Endothelial cell of umbilical vein (primary cell): ENCODE results near the gene MBTPS1. TPM values are rescaled to one million over a fixed set of nuclear protein-coding genes. Genes with fewer than 3 reads are reported as not detected.
"Not testable (repeated sequence)": the region's sequence is repeated elsewhere in the genome, so short reads cannot be mapped to it uniquely, and the experiment has no call there.

Source experiments
- BruUV-seq: library from RNA; stranded (reverse); fragments of 400-500 nt; replicated peaks from 2 replicates; lab custom pipeline; 2021; lab: Mats Ljungman, UMichigan
- CTCF ChIA-PET: fragments of 300-600, 350-600 bp; sonication (Branson Sonifier 250); formaldehyde crosslinking; loops from one replicate; lab custom pipeline; 2021; ENCODE audit warnings: antibody characterized with exemption, inconsistent platforms; lab: Charles Lee
- POLR2A ChIA-PET: fragments of 300-600, 350-600 bp; sonication (Branson Sonifier 250); formaldehyde crosslinking; loops from one replicate; lab custom pipeline; 2021; ENCODE audit warnings: antibody characterized with exemption, inconsistent platforms; lab: Charles Lee
- DNase-seq: peaks from one replicate; pipeline ENCODE4 v3.0.0-alpha.2; 2011; ENCODE audit warnings: low read depth, low spot score
- FAIRE-seq: peaks from 2 replicates; lab custom pipeline; 2011; peaks lifted over from hg19 to GRCh38; lab: Jason Lieb, UNC
- H2AFZ ChIP-seq: 2 replicates; pipeline ENCODE4 v1.6.0; 2012; ENCODE audit warnings: low read depth, low read length, control low read depth, inconsistent platforms
- H3K27ac ChIP-seq: 2 replicates; pipeline ENCODE4 v1.5.1; 2011; ENCODE audit warnings: low read depth, mild to moderate bottlenecking, control low read depth, low read length, moderate library complexity; ENCODE audit not compliant: insufficient read depth
- H3K27me3 ChIP-seq, 2 experiments: 2 replicates each; pipeline versions ENCODE4 v1.6.0 to v1.6.1; 2011; ENCODE audit warnings: low read length in 2 of 2, mixed read lengths in 1 of 2; ENCODE audit not compliant: control insufficient read depth in 2 of 2, insufficient read depth in 2 of 2
- H3K36me3 ChIP-seq, 2 experiments: 2 replicates in 1 of 2; 3 replicates in 1 of 2; pipeline ENCODE4 v1.5.1; 2011; ENCODE audit warnings: low read length in 2 of 2, mild to moderate bottlenecking in 1 of 2, moderate library complexity in 1 of 2; ENCODE audit not compliant: control insufficient read depth in 2 of 2, insufficient read depth in 2 of 2; ENCODE audit errors: extremely low read depth in 1 of 2
- H3K4me1 ChIP-seq: 3 replicates; pipeline ENCODE4 v1.5.1; 2011; ENCODE audit warnings: mild to moderate bottlenecking, low read length; ENCODE audit not compliant: control insufficient read depth, insufficient read depth; ENCODE audit errors: extremely low read depth
- H3K4me2 ChIP-seq: 2 replicates; pipeline ENCODE4 v1.6.1; 2011; ENCODE audit warnings: low read length, control low read depth, mixed read lengths; ENCODE audit not compliant: insufficient read depth
- H3K4me3 ChIP-seq, 3 experiments: fragments of 200-600 bp in 1 of 3; sonication (generic), shearing (Covaris generic) in 1 of 3; replicated peaks in 1 of 3; 2 replicates each; pipeline ENCODE4 v1.5.1; 2011 to 2016; ENCODE audit warnings: control low read depth in 3 of 3, low read length in 3 of 3, mild to moderate bottlenecking in 2 of 3, inconsistent platforms in 1 of 3, low read depth in 1 of 3, moderate library complexity in 1 of 3; ENCODE audit not compliant: insufficient read depth in 1 of 3
- H3K79me2 ChIP-seq: 2 replicates; pipeline ENCODE4 v1.6.0; 2012; ENCODE audit warnings: low read length, inconsistent platforms; ENCODE audit not compliant: control insufficient read depth, insufficient read depth
- H3K9ac ChIP-seq: replicated peaks from 2 replicates; pipeline ENCODE3; 2011; ENCODE audit warnings: low read length, control low read depth; ENCODE audit not compliant: insufficient read depth; ENCODE audit errors: extremely low read depth
- H3K9me1 ChIP-seq: replicated peaks from 3 replicates; pipeline ENCODE4 v1.6.0; 2011; ENCODE audit warnings: mild to moderate bottlenecking, low read length; ENCODE audit not compliant: control insufficient read depth, insufficient read depth; ENCODE audit errors: extremely low read depth
- H3K9me3 ChIP-seq: replicated peaks from 2 replicates; pipeline ENCODE4 v1.5.1; 2012; ENCODE audit warnings: low read length, inconsistent platforms; ENCODE audit not compliant: control insufficient read depth, insufficient read depth
- H4K20me1 ChIP-seq: replicated peaks from 2 replicates; pipeline ENCODE3; 2011; ENCODE audit warnings: mild to moderate bottlenecking, low read length; ENCODE audit not compliant: control insufficient read depth, insufficient read depth; ENCODE audit errors: extremely low read depth
- EZH2 ChIP-seq: IDR thresholded peaks from 2 replicates; pipeline ENCODE4 v1.6.1; 2012; ENCODE audit warnings: borderline replicate concordance, low read depth, mild to moderate bottlenecking, moderate library complexity, low read length, inconsistent platforms; ENCODE audit not compliant: severe bottlenecking
- FOS ChIP-seq: IDR thresholded peaks from 2 replicates; pipeline ENCODE4 v1.6.1; 2011; ENCODE audit warnings: mild to moderate bottlenecking, low read length, moderate library complexity, borderline replicate concordance; ENCODE audit not compliant: insufficient read depth
- GATA2 ChIP-seq: IDR thresholded peaks from 2 replicates; pipeline ENCODE4 v1.7.0; 2011; ENCODE audit warnings: low read depth, mild to moderate bottlenecking, moderate library complexity, mixed read lengths, low read length; ENCODE audit not compliant: insufficient read length, insufficient read depth
- JUN ChIP-seq: IDR thresholded peaks from 2 replicates; pipeline ENCODE4 v1.6.1; 2011; ENCODE audit warnings: borderline replicate concordance, low read depth; ENCODE audit not compliant: insufficient read length, insufficient read depth
- MYC ChIP-seq: IDR thresholded peaks from one replicate; pipeline ENCODE4 v1.6.1; 2011; ENCODE audit warnings: mild to moderate bottlenecking, low read depth, low read length
- POLR2A ChIP-seq: IDR thresholded peaks from 2 replicates; pipeline ENCODE4 v1.6.1; 2012; ENCODE audit warnings: low read depth, mild to moderate bottlenecking, control low read depth, low read length
- POLR2AphosphoS5 ChIP-seq: IDR thresholded peaks from 2 replicates; pipeline ENCODE4 v1.6.1; 2012; ENCODE audit warnings: low read depth, mild to moderate bottlenecking, control low read depth, low read length, moderate library complexity; ENCODE audit not compliant: insufficient read depth
- dilution Hi-C: fragments of 300-500 bp; cut with MboI; formaldehyde crosslinking; loops from one replicate; pipeline ENCODE4 v1.15.0; 2019; ENCODE audit warnings: low sequenced_read_pairs; ENCODE audit not compliant: extremely low pct_ligation_motif_present
- intact Hi-C: fragments of 100-400 bp; cut with micrococcal nuclease; formaldehyde crosslinking; loops from one replicate; pipeline ENCODE4 v1.10.0; 2022
- polyA plus RNA-seq, 4 experiments: library from polyadenylated mRNA; depleted of rRNA in 3 of 4; stranded (reverse) in 3 of 4; unstranded in 1 of 4; fragments of >200 nt; gene quantifications; 2 replicates each; pipeline versions ENCODE4 v1.2.1 to v1.2.3, GENCODE V29; 2011 to 2012; ENCODE audit warnings: missing spikeins in 1 of 4
- total RNA-seq: library from RNA; stranded (reverse); gene quantifications from 2 replicates; pipeline ENCODE4 v1.2.3, GENCODE V29; 2021
- TF ChIP-seq, protein P1 (sequence below): IDR thresholded peaks from 2 replicates; pipeline ENCODE4 v1.6.1; 2011; ENCODE audit not compliant: insufficient read depth, insufficient read length
- TF ChIP-seq, protein P2 (sequence below), 2 donors: IDR thresholded peaks; 1 replicate in 1 of 2; 2 replicates in 1 of 2; pipeline ENCODE4 v1.5.1; 2011; ENCODE audit warnings: low read length in 2 of 2, mild to moderate bottlenecking in 2 of 2, moderate library complexity in 2 of 2, control low read depth in 1 of 2, inconsistent platforms in 1 of 2, low read depth in 1 of 2; ENCODE audit not compliant: insufficient read depth in 1 of 2; ENCODE audit errors: extremely low read depth in 1 of 2

Gene MBTPS1
- total and polyA plus RNA-seq, 2 donors (not counting 3 experiments of a cell fraction or from before 2014, with no cell fraction given), result 82.3 to 99.6 TPM

DNA sequence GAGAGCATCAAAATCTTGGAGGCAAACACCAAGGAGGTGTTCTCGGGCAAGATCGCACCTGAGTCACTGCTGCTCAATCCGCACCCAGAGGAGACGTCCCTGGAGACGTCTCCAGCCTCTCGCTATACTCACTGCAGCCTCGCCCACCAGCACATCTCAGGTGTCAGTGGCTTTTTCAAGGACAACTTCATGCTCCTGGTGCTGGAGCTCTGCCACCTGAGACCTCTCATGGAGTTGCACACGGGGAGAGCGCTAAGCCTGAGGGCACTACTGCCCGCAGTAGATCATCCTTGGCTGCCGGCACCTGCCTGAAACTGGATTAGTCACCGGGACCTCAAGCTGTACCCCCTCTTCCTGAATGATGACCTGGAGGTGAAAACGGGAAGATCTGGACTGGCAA is 2.6 kb upstream of the MBTPS1 start:
- Histone ChIP-seq H3K9me3 (no peaks in the 10 kb centered on the region), H4K20me1 (no peaks in the 10 kb centered on the region), H3K4me1 (peaks cover 10% of the 10 kb centered on the region), H3K4me3 (no peak overlapping the region), H3K36me3 (peaks cover 3% of the 10 kb centered on the region in 2 experiments), H3K4me2 (no peak overlapping the region), H3K27me3 (no peaks in the 10 kb centered on the region), H3K27ac (no peak overlapping the region), H3K9ac (no peak overlapping the region), H3K79me2 (peaks cover 19% of the 10 kb centered on the region), H2AFZ (no peak overlapping the region), H3K9me1 (no peaks in the 10 kb centered on the region)
- intact Hi-C loops (no loop called here), dilution Hi-C loops (no loop called here)
- FAIRE-seq, result no peak
- CTCF ChIA-PET, result interaction anchor here (1.1 kb wide), 1 partner anchor 68 kb away, joined by 4 read pairs; the partner anchor contains the start of gene TAF1C
- no peak for DNase-seq
- no TSS peak for BruUV-seq
- TF ChIP-seq JUN, result no peak
- TF ChIP-seq MYC, result no peak
- no peak for TF ChIP-seq GATA2
- TF ChIP-seq POLR2AphosphoS5, result no peak
- no peak for TF ChIP-seq FOS
- TF ChIP-seq, protein P1, sequence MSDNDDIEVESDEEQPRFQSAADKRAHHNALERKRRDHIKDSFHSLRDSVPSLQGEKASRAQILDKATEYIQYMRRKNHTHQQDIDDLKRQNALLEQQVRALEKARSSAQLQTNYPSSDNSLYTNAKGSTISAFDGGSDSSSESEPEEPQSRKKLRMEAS, result no peak
- no peak for TF ChIP-seq POLR2A
- no peak for TF ChIP-seq EZH2
- TF ChIP-seq, protein P2, sequence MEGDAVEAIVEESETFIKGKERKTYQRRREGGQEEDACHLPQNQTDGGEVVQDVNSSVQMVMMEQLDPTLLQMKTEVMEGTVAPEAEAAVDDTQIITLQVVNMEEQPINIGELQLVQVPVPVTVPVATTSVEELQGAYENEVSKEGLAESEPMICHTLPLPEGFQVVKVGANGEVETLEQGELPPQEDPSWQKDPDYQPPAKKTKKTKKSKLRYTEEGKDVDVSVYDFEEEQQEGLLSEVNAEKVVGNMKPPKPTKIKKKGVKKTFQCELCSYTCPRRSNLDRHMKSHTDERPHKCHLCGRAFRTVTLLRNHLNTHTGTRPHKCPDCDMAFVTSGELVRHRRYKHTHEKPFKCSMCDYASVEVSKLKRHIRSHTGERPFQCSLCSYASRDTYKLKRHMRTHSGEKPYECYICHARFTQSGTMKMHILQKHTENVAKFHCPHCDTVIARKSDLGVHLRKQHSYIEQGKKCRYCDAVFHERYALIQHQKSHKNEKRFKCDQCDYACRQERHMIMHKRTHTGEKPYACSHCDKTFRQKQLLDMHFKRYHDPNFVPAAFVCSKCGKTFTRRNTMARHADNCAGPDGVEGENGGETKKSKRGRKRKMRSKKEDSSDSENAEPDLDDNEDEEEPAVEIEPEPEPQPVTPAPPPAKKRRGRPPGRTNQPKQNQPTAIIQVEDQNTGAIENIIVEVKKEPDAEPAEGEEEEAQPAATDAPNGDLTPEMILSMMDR (IDR thresholded peaks at IDR 0.05; ENCODE audit: extremely low read depth in 1 of 2, insufficient read depth in 1 of 2, low read depth in 1 of 2, low read length in 2 of 2), result no peak
- POLR2A ChIA-PET, result no interaction called here

DNA sequence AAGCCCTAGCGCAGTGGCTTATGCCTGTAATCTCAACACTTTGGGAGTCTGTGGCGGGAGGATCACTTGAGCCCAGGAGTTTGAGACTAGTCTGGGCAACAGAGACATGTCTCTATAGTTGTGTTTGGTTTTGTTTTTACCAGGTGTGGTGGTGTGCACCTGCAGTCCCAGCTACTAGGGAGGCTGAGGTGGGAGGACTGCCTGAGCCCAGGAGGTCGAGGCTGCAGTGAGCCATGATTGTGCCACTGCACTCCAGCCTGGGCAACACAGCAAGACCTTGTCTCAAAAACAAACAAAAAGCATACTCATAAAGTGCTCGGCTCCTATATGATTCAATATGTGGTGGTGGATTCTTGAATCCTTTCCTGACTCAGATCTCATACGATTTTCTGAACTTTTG is 1.6 kb upstream of the MBTPS1 start:
- DNase-seq, FAIRE-seq, intact Hi-C loops, H3K27ac ChIP-seq, H3K9me1 ChIP-seq, H3K4me3 ChIP-seq, H2AFZ ChIP-seq, H3K4me2 ChIP-seq, H3K9me3 ChIP-seq, H3K36me3 ChIP-seq, H4K20me1 ChIP-seq, H3K9ac ChIP-seq, BruUV-seq, H3K27me3 ChIP-seq, dilution Hi-C loops, POLR2A ChIA-PET: not testable (repeated sequence)
- Histone ChIP-seq H3K4me1 (peaks cover 10% of the 10 kb centered on the region), H3K79me2 (peaks cover 27% of the 10 kb centered on the region)
- CTCF ChIA-PET, result interaction anchor here (1.1 kb wide), 1 partner anchor 69 kb away, joined by 4 read pairs; the partner anchor contains the start of gene TAF1C
